ENCODE data around the gene AGRP. TPM values are rescaled to one million over a fixed set of nuclear protein-coding genes. Genes with fewer than 3 reads are reported as not detected.

AGRP gene
- total RNA-seq, 1 experiment from 2014 or later = not detected

- no peak overlapping the region for H2BK5ac ChIP-seq (ENCODE audit: insufficient read length, low read length)
- no peaks in the 10 kb centered on the region for H4K20me1 ChIP-seq (ENCODE audit: control insufficient read depth, insufficient read depth, insufficient read length)
- Mint-ChIP-seq H3K9me3 (no peaks in the 10 kb centered on the region), H3K27ac (peak overlapping the region; percentile 29 to 93 (median 72); a peak in 5 of 7 replicates), H3K4me3 (no peak overlapping the region), H3K27me3 (ENCODE audit: low read depth) (no peaks in the 10 kb centered on the region), H3K4me1 (peaks cover 16 to 17% of the 10 kb centered on the region in 2 experiments), H3K36me3 (ENCODE audit: insufficient read depth in 1 of 3, low read depth in 3 of 3) (peaks cover 0 to 14% (median 11%) of the 10 kb centered on the region in 3 experiments; a peak in 6 of 7 replicates)
- H3K56ac ChIP-seq (ENCODE audit: insufficient read length, low read depth, low read length) = no peak overlapping the region
- no peak overlapping the region for H2BK15ac ChIP-seq (ENCODE audit: low read depth, low read length)
- no peak overlapping the region for H4K5ac ChIP-seq (ENCODE audit: insufficient read length, low read depth, low read length)
- H3K27ac ChIP-seq (ENCODE audit: insufficient read length, low read depth, low read length) = no peak overlapping the region
- WGBS (ENCODE audit: extremely low coverage, insufficient read length, low lambda C conversion rate) = no CpG with 5 or more reads among the region's 22 CpGs
- no peaks in the 10 kb centered on the region for H3K27me3 ChIP-seq (ENCODE audit: insufficient read depth, low read length)
- no peak overlapping the region for H2BK20ac ChIP-seq (ENCODE audit: low read depth, low read length, poor library complexity, severe bottlenecking)
- H2AK5ac ChIP-seq (ENCODE audit: insufficient read length, low read length) = no peak overlapping the region
- H4K8ac ChIP-seq (replicated peaks; ENCODE audit: insufficient read length, low read depth, low read length) = no peak overlapping the region
- H4K91ac ChIP-seq (ENCODE audit: insufficient read length, low read depth, low read length) = no peak overlapping the region
- no peaks in the 10 kb centered on the region for H3K9me3 ChIP-seq (ENCODE audit: control insufficient read depth, low read depth, low read length)
- H3K18ac ChIP-seq (ENCODE audit: insufficient read length, low read depth, low read length) = no peak overlapping the region
- no peaks in the 10 kb centered on the region for H3K79me1 ChIP-seq (ENCODE audit: insufficient read depth, low read depth, low read length, poor library complexity, severe bottlenecking)
- no peak overlapping the region for H3T11ph ChIP-seq (ENCODE audit: low read length)
- no peak overlapping the region for H3K4me2 ChIP-seq (ENCODE audit: insufficient read depth, insufficient read length, low read length)
- H2AFZ ChIP-seq (ENCODE audit: low read length) = no peak overlapping the region
- no peak overlapping the region for H2BK120ac ChIP-seq (ENCODE audit: low read depth, low read length, poor library complexity, severe bottlenecking)
- no peaks in the 10 kb centered on the region for H3K4me1 ChIP-seq (ENCODE audit: insufficient read depth, low read length)
- no peaks in the 10 kb centered on the region for H3K79me2 ChIP-seq (ENCODE audit: insufficient read depth, low read length)
- H3K9ac ChIP-seq (ENCODE audit: extremely low read depth, insufficient read length, low read length) = no peak overlapping the region
- H3K14ac ChIP-seq (ENCODE audit: insufficient read depth, low read length) = no peak overlapping the region
- no peak overlapping the region for H3K23ac ChIP-seq (ENCODE audit: insufficient read length, low read depth, low read length)
- peak; percentile 63 for DNase-seq
- peak; percentile 52 for TF ChIP-seq CTCF (conservative IDR thresholded peaks at IDR 0.05)
- H2BK12ac ChIP-seq (ENCODE audit: insufficient read length, low read depth, low read length) = no peak overlapping the region
- H3K23me2 ChIP-seq (ENCODE audit: insufficient read length, low read depth, low read length, poor library complexity, severe bottlenecking) = no peaks in the 10 kb centered on the region
- no peak overlapping the region for H3K4ac ChIP-seq (ENCODE audit: low read depth, low read length)
Measured at GRCh38 chr16:67444259-67445125, 38.9 kb downstream of the AGRP start.
